ENCODE results near the gene HMGXB4. TPM values are rescaled to one million over a fixed set of nuclear protein-coding genes. Genes with fewer than 3 reads are reported as not detected.

Gene HMGXB4
- total and polyA plus RNA-seq, 9 donors, result 14.8 to 23.9 (median 20.0) TPM

GRCh38 chr22:35310556-35311550 is 53.6 kb downstream of the HMGXB4 start:
- peak in 2 of 5 donors; percentile 10 to 30 for DNase-seq
- TF ChIP-seq POLR2A (IDR thresholded peaks at IDR 0.05), result no peak
- TF ChIP-seq EP300 (IDR thresholded peaks at IDR 0.05), result no peak
- no peak for TF ChIP-seq CTCF (IDR thresholded peaks at IDR 0.05)

GRCh38 chr22:35311551-35311999 is 54.3 kb downstream of the HMGXB4 start:
- Histone ChIP-seq H3K4me3 (no peak overlapping the region), H3K27ac (no peak overlapping the region), H3K4me1 (ENCODE audit: insufficient read depth) (peaks cover 10% of the 10 kb centered on the region), H3K9me3 (no peaks in the 10 kb centered on the region), H3K36me3 (no peaks in the 10 kb centered on the region), H3K27me3 (no peaks in the 10 kb centered on the region)
- intact Hi-C loops (cut with DNase I), result no loop called here
- peak in 2 of 5 donors; percentile 13 to 21 for DNase-seq
- 86 to 91% (median 90%) methylated on average over 8 of the region's 8 CpGs for WGBS, 3 donors
- TF ChIP-seq EP300 (IDR thresholded peaks at IDR 0.05) (no peak), CTCF (IDR thresholded peaks at IDR 0.05) (no peak), POLR2A (IDR thresholded peaks at IDR 0.05) (no peak)

More at GRCh38 chr22:35310556-35311550, 53.6 kb downstream of the HMGXB4 start:
- no peak overlapping the region for H3K4me3 ChIP-seq
- H3K36me3 ChIP-seq, result no peaks in the 10 kb centered on the region
- intact Hi-C loops (cut with DNase I), result no loop called here
- no peaks in the 10 kb centered on the region for H3K9me3 ChIP-seq
- H3K27ac ChIP-seq, result no peak overlapping the region
- 60 to 67% (median 65%) methylated on average over 18 of the region's 18 CpGs for WGBS, 3 donors
- peaks cover 14% of the 10 kb centered on the region for H3K4me1 ChIP-seq (ENCODE audit: insufficient read depth)
- H3K27me3 ChIP-seq, result no peaks in the 10 kb centered on the region

GRCh38 chr22:35312198-35313059 is 55.1 kb downstream of the HMGXB4 start:
- Histone ChIP-seq H3K9me3 (no peaks in the 10 kb centered on the region), H3K36me3 (no peaks in the 10 kb centered on the region), H3K27ac (no peak overlapping the region), H3K27me3 (no peaks in the 10 kb centered on the region), H3K4me1 (ENCODE audit: insufficient read depth) (peaks cover 10% of the 10 kb centered on the region), H3K4me3 (no peak overlapping the region)
- DNase-seq, result peak in 3 of 5 donors; percentile 7 to 31 (median 12)
- no peak for TF ChIP-seq POLR2A (IDR thresholded peaks at IDR 0.05)
- TF ChIP-seq CTCF (IDR thresholded peaks at IDR 0.05), result no peak
- TF ChIP-seq EP300 (IDR thresholded peaks at IDR 0.05), result no peak
- intact Hi-C loops (cut with DNase I), result no loop called here
- 88 to 90% (median 90%) methylated on average over 13 of the region's 13 CpGs for WGBS, 3 donors
